Measurements from ENCODE around the gene AMIGO2.
A peak's percentile ranks its signal among the peaks of the same experiment; 100 is the strongest.

The AMIGO2 gene

DNA sequence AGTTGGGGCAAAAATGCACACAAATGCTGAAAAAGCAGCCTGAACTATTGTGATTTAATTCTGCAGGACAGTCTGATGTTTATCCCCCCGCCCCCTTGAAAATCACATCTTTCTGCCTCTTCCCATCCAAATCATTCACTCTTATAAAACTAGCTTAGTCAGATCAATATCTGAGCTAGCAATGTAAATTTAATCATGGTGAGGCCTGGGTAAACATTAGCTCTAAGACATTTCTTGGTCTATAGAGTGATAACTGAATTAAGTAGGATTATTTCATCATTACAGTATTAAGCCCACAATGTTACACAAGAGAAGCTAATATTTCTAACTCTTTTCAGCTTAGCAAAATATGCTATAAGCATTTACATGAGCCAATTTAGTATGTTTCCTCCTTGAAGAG lies 9.4 kb downstream of the AMIGO2 start:
- TF ChIP-seq, protein P1, sequence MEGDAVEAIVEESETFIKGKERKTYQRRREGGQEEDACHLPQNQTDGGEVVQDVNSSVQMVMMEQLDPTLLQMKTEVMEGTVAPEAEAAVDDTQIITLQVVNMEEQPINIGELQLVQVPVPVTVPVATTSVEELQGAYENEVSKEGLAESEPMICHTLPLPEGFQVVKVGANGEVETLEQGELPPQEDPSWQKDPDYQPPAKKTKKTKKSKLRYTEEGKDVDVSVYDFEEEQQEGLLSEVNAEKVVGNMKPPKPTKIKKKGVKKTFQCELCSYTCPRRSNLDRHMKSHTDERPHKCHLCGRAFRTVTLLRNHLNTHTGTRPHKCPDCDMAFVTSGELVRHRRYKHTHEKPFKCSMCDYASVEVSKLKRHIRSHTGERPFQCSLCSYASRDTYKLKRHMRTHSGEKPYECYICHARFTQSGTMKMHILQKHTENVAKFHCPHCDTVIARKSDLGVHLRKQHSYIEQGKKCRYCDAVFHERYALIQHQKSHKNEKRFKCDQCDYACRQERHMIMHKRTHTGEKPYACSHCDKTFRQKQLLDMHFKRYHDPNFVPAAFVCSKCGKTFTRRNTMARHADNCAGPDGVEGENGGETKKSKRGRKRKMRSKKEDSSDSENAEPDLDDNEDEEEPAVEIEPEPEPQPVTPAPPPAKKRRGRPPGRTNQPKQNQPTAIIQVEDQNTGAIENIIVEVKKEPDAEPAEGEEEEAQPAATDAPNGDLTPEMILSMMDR (IDR thresholded peaks at IDR 0.05; ENCODE audit: insufficient read depth, low read length, poor library complexity, severe bottlenecking) = no peak
- Histone ChIP-seq H3K36me3 (ENCODE audit: control insufficient read depth, insufficient read depth, low read length) (no peaks in the 10 kb centered on the region), H3K4me3 (replicated peaks; ENCODE audit: low read depth, low read length) (no peak overlapping the region), H3K27me3 (replicated peaks; ENCODE audit: control insufficient read depth, insufficient read depth, low read length) (no peaks in the 10 kb centered on the region)
- DNase-seq (ENCODE audit: extremely low read depth, insufficient read length) = no peak

DNA sequence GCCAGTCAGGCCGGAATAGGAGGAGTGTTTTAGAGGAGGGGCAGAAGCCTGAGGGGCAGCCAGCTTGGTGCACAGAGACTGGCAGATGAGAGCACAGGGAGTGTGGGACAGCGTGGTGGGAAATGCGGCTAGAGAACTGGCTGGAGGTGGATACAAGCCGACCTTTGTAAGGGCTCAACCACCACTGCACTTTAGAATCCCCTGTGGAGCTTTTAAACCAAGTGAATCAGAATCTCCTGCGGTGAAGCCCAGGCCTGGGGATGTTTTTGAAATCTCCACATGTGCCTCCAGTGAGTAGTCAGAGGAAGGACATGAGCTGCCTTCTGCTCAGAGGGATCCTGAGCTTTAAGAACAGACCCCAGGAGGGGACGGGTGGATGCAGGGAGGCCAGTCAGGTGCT lies 11.2 kb downstream of the AMIGO2 start:
- DNase-seq (ENCODE audit: extremely low read depth, insufficient read length) = no peak
- Histone ChIP-seq H3K27me3 (replicated peaks; ENCODE audit: control insufficient read depth, insufficient read depth, low read length) (no peaks in the 10 kb centered on the region), H3K4me3 (replicated peaks; ENCODE audit: low read depth, low read length) (no peak overlapping the region), H3K36me3 (ENCODE audit: control insufficient read depth, insufficient read depth, low read length) (no peaks in the 10 kb centered on the region)
- TF ChIP-seq, protein P1 (IDR thresholded peaks at IDR 0.05; ENCODE audit: insufficient read depth, low read length, poor library complexity, severe bottlenecking) = no peak

DNA sequence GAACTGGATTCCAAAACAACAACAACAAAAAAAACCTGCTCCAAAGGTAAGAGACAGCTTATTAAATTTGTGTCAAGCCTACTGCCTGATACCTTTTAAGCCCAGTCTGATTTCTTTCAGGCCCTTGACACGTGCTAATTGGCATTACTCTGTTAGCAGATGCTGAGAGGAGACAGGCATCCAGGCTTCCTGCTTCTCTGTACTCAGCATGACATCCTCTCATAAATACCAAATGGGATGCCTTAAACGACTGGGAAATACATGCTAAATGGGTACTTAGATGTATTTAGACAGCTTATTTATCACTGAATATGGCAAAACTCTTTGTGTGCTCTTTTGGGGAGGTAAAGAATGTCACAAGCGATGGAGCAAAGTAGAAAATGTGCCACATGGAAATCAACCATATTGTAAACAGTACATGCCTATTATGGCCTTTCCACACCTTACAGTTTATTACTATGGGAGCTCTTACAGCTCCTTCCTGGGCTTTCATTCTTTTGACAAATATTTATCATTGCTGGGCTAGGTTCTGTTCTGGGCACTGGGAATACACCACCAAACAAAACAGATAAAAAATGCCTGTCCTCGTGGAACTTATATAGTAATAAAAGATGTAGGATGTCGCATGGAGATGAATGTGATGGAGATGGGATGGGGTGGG lies 11.9 kb downstream of the AMIGO2 start:
- H3K27me3 ChIP-seq (replicated peaks; ENCODE audit: control insufficient read depth, insufficient read depth, low read length) = no peaks in the 10 kb centered on the region
- no peak for DNase-seq (ENCODE audit: extremely low read depth, insufficient read length)
- no peak overlapping the region for H3K4me3 ChIP-seq (replicated peaks; ENCODE audit: low read depth, low read length)
- no peaks in the 10 kb centered on the region for H3K36me3 ChIP-seq (ENCODE audit: control insufficient read depth, insufficient read depth, low read length)
- TF ChIP-seq, protein P1 (IDR thresholded peaks at IDR 0.05; ENCODE audit: insufficient read depth, low read length, poor library complexity, severe bottlenecking) = no peak

DNA sequence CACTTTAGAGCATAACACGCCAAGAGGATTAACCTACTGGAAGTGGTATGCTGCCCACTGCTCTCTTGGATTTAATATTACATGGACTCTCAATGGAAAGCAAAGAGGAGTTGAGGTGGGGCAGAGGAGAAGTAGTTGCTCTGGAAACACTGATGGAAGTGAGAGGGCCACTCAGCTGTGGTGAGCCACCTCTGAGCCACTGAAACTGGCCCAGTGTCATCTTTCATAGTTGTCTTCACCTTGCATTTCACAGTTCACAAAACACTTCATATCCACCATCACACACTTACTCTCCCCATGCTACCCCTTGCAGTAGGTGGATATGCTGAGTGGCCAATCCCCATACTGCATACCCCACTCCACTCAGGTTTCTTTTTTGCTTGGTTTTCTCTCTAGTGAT lies 12.6 kb downstream of the AMIGO2 start:
- TF ChIP-seq, protein P1 (IDR thresholded peaks at IDR 0.05; ENCODE audit: insufficient read depth, low read length, poor library complexity, severe bottlenecking) = no peak
- no peak overlapping the region for H3K4me3 ChIP-seq (replicated peaks; ENCODE audit: low read depth, low read length)
- no peaks in the 10 kb centered on the region for H3K27me3 ChIP-seq (replicated peaks; ENCODE audit: control insufficient read depth, insufficient read depth, low read length)
- H3K36me3 ChIP-seq (ENCODE audit: control insufficient read depth, insufficient read depth, low read length) = no peaks in the 10 kb centered on the region
- no peak for DNase-seq (ENCODE audit: extremely low read depth, insufficient read length)

DNA sequence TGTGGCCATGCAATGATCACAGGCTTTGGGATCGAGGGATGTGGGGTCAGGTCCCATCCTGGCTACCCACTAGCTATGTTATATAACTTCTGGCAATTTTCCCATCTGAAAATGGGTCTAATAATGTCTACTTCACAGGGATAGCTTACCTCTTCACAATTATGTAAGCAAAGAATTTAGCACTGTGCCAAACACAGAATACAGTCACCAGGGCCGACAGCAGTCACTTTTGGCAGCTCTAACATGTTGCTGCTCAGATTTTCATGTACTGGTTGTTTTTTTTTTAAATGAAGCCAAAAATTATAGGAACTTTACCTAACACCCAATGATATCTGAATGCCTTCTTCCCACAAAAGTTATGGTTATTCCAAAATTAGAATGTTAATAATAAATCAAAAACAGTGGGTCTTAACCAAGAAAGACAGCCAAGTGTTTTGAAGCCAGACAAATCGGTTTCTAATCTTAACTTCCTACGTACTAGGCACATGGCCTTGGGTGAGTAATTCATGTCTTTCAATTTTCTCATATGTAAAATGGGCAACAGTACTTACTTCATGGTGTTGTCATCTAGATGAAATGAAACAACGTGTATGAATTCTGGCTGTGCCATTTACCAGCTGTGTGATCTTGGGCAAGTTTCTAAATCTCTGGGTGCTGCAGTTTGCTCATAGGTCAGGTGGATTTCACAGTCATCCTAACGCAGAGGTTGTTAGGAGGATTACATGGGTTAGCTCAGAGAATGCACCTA lies 13.3 kb downstream of the AMIGO2 start:
- TF ChIP-seq, protein P1 (IDR thresholded peaks at IDR 0.05; ENCODE audit: insufficient read depth, low read length, poor library complexity, severe bottlenecking) = no peak
- H3K27me3 ChIP-seq (replicated peaks; ENCODE audit: control insufficient read depth, insufficient read depth, low read length) = no peaks in the 10 kb centered on the region

More for the DNA sequence above, 13.3 kb downstream of the AMIGO2 start:
- peak; percentile 18 for DNase-seq (ENCODE audit: extremely low read depth, insufficient read length)
- Histone ChIP-seq H3K4me3 (replicated peaks; ENCODE audit: low read depth, low read length) (no peak overlapping the region), H3K36me3 (ENCODE audit: control insufficient read depth, insufficient read depth, low read length) (no peaks in the 10 kb centered on the region)

Data from GM06990 (cell line).